ENCODE data around the gene CTBP2.

GRCh38 chr10:125177641-125178640 lies 17.6 kb upstream of the CTBP2 start:
- TF ChIP-seq, protein P1, sequence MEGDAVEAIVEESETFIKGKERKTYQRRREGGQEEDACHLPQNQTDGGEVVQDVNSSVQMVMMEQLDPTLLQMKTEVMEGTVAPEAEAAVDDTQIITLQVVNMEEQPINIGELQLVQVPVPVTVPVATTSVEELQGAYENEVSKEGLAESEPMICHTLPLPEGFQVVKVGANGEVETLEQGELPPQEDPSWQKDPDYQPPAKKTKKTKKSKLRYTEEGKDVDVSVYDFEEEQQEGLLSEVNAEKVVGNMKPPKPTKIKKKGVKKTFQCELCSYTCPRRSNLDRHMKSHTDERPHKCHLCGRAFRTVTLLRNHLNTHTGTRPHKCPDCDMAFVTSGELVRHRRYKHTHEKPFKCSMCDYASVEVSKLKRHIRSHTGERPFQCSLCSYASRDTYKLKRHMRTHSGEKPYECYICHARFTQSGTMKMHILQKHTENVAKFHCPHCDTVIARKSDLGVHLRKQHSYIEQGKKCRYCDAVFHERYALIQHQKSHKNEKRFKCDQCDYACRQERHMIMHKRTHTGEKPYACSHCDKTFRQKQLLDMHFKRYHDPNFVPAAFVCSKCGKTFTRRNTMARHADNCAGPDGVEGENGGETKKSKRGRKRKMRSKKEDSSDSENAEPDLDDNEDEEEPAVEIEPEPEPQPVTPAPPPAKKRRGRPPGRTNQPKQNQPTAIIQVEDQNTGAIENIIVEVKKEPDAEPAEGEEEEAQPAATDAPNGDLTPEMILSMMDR (IDR thresholded peaks at IDR 0.05) = no peak
- no peak for TF ChIP-seq EZH2phosphoT487 (IDR thresholded peaks at IDR 0.05)
- no peak for TF ChIP-seq EZH2 (IDR thresholded peaks at IDR 0.05)

Data from neural progenitor cell (in vitro differentiated cells).